Activated CD4-positive, alpha-beta T cell treated with anti-CD3 and anti-CD28 coated beads, Interleukin-2, amount 10 ng/mL, durations not matched to agents 7 days and 5 days (primary cell): Measurements from ENCODE around the gene ACACB. TPM values are rescaled to one million over a fixed set of nuclear protein-coding genes. Genes with fewer than 3 reads are reported as not detected.

Source experiments
- CTCF ChIA-PET: fragments of 350-600 bp; sonication (Branson Sonifier 250); formaldehyde crosslinking; loops from one replicate; lab custom pipeline; 2021; ENCODE audit warnings: antibody characterized with exemption; lab: Charles Lee
- POLR2A ChIA-PET: fragments of 350-600 bp; sonication (Branson Sonifier 250); formaldehyde crosslinking; loops from one replicate; lab custom pipeline; 2021; ENCODE audit warnings: antibody characterized with exemption; lab: Charles Lee
- DNase-seq: peaks from one replicate; pipeline ENCODE4 v3.0.0-alpha.2; 2020
- H3K27ac Mint-ChIP-seq: one replicate; pipeline ENCODE4 v1.8.0; 2021; ENCODE audit warnings: mild to moderate bottlenecking, moderate library complexity, mixed read lengths
- H3K27me3 Mint-ChIP-seq: one replicate; pipeline ENCODE4 v1.8.0; 2021; ENCODE audit warnings: mixed read lengths
- H3K36me3 Mint-ChIP-seq: one replicate; pipeline ENCODE4 v1.8.0; 2021; ENCODE audit warnings: low read depth, mixed read lengths
- H3K4me1 Mint-ChIP-seq: one replicate; pipeline ENCODE4 v1.8.0; 2021; ENCODE audit warnings: mixed read lengths
- H3K4me3 Mint-ChIP-seq: one replicate; pipeline ENCODE4 v1.8.0; 2021; ENCODE audit warnings: mild to moderate bottlenecking, moderate library complexity, mixed read lengths
- H3K9me3 Mint-ChIP-seq: one replicate; pipeline ENCODE4 v1.8.0; 2021; ENCODE audit warnings: mixed read lengths
- total RNA-seq, 2 experiments: library from RNA; stranded (reverse); gene quantifications; one replicate each; pipeline ENCODE4 v1.2.3, GENCODE V29; 2021

Gene ACACB
- total RNA-seq, 2 experiments from 2014 or later, result 10.3 to 13.3 TPM

DNA sequence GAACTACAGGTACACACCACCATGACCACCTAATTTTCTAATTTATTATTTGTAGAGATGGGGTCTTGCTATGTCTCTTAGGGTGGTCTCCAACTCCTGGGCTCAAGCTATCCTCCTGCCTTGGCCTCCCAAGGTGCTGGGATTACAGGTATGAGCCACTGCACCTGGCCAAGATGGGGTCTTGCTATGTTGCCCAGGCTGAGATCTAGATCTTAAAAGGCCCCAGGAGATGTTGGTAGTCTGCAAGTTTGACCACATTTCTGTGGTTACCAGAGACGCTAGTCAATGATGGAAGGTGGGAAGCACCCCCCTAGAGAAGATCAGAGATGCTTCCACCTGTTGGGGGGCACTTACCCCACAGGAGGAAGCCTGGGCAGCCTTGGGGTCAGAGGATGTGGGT lies 158.0 kb downstream of the ACACB start:
- CTCF ChIA-PET, result no interaction called here
- peaks cover 3% of the 10 kb centered on the region for H3K9me3 Mint-ChIP-seq

DNA sequence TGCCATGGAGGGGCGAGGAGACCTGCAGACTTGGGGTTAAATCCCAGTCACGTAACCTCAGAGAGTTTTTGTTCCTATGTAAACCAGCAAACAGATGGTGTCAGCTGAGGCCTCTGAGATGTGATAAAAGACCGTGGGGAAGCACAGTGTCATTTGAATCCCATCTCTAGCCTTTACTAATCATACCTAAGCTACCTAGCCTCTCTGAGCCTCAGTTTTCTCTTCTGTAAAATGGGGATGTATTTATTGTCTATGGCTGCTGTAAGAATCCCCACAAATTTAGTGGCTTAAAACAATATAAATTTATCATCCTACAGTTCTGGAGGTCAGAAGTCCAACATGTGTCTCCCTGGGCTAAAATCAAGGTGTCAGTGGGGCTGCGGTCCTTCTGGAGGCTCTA lies 158.8 kb downstream of the ACACB start:
- no peak for DNase-seq
- ChIA-PET POLR2A (no interaction called here), CTCF (no interaction called here)
- Mint-ChIP-seq H3K36me3 (no peaks in the 10 kb centered on the region), H3K27me3 (peaks cover 3% of the 10 kb centered on the region), H3K4me1 (peaks cover 4% of the 10 kb centered on the region), H3K27ac (no peak overlapping the region), H3K9me3 (peaks cover 3% of the 10 kb centered on the region), H3K4me3 (no peak overlapping the region)

More for the DNA sequence above, 158.0 kb downstream of the ACACB start:
- no peak overlapping the region for H3K4me3 Mint-ChIP-seq
- POLR2A ChIA-PET, result no interaction called here
- peaks cover 3% of the 10 kb centered on the region for H3K27me3 Mint-ChIP-seq
- H3K4me1 Mint-ChIP-seq, result peaks cover 4% of the 10 kb centered on the region
- H3K27ac Mint-ChIP-seq, result no peak overlapping the region
- no peaks in the 10 kb centered on the region for H3K36me3 Mint-ChIP-seq
- no peak for DNase-seq

DNA sequence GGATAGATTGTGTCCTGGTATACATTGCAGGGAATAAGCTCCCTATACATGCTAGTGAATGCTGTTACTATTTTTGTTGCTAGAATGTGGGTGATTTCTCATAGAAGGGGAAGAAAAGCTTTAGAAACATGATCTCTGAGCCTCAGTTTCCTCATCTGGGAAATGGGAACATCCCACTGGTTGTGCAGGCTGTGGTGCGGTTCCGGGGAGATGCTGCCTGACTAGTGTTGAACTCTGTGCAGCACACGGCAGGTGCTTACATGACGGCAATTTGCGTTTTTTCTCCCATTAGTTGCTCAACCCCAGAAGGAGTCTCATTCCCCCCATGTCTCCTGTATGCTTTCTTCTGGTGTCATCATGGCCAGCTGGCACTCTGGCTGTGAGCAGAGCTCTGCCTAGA lies 159.8 kb downstream of the ACACB start:
- CTCF ChIA-PET, result interaction anchor here (1.4 kb wide), 1 partner anchor 13 kb away, joined by 3 read pairs; no protein-coding TSS in a partner anchor
- H3K4me3 Mint-ChIP-seq, result no peak overlapping the region

DNA sequence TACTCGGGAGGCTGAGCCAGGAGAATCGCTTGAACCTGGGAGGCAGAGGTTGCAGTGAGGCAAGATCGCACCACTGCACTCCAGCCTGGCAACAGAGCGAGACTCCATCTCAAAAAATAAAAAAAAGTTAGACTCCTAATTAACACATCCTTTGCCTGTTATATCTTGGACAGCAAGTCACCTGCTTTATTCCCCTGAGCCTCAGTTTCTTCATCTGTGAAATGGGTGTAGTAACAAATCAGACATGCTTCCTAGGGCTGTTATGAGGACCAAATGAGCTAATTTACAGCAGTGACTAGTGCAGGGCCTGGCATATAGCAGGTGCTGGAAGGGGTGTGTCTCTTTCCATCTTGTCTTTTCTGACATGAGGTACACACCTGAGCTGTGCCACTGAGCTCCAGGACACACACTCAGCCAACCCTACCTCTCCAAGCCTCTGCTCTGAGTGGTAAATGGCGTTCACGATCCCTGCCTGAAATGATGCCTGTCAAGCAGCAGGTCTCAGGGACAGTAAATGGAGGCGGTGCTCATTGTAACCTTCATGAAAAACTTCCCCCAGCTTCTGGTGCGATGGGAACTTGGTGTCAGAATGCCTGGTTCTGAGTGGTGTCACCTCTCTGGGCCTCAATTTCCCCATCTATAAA lies 161.0 kb downstream of the ACACB start:
- ChIA-PET CTCF (interaction anchor here (0.6 to 1.4 kb wide), 2 partner anchors 15 to 362 kb away, joined by 3 read pairs; no protein-coding TSS in a partner anchor), POLR2A (no interaction called here)
- H3K27ac Mint-ChIP-seq, result no peak overlapping the region

More for the DNA sequence above, 159.8 kb downstream of the ACACB start:
- no peak overlapping the region for H3K27ac Mint-ChIP-seq
- DNase-seq, result no peak
- H3K4me1 Mint-ChIP-seq, result peaks cover 4% of the 10 kb centered on the region
- H3K9me3 Mint-ChIP-seq, result no peaks in the 10 kb centered on the region
- POLR2A ChIA-PET, result no interaction called here
- H3K27me3 Mint-ChIP-seq, result peaks cover 3% of the 10 kb centered on the region
- no peaks in the 10 kb centered on the region for H3K36me3 Mint-ChIP-seq

DNA sequence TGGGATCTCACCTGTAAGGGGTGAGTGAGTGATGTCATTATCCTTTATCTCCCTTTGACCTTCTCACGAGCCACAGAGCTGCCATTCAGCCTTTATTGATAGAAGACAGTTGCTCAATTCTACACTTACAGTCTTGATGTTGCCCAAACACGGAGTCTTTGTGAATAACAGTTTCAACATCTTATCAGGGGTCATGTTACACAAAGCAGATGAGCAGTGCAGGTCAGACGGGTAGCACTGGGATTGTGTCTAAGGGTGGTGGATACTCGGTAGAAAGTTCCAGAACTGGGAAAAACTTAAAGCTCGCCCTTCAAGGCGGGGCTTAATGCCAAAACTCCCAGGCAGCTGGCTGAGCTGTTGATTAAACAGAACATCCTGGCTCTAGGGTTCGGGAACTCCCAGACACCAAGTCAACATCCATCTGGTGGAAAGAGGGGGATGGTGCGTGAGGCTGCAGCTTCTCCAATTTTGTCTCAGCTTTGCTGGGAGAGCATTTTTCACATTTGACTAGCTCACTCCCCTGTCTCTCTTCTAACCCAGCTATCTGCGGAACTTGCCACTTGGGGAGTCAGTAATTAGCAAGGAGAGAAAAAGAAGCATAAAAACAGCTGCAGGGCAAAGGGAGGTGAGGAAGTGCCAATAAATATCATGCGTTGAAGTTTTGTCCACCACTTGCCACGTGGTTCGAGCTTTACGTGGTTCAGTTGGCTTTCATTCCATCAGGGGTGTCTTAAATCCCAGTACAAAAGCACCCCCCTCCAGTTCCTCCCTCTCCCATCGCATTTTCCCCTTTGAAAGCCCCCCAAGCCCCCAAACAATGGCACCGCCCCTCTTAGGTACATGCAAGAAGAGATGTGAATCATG lies 161.7 kb downstream of the ACACB start:
- Mint-ChIP-seq H3K4me1 (peaks cover 4% of the 10 kb centered on the region), H3K27ac (no peak overlapping the region), H3K9me3 (no peaks in the 10 kb centered on the region), H3K36me3 (no peaks in the 10 kb centered on the region), H3K4me3 (no peak overlapping the region), H3K27me3 (peaks cover 3% of the 10 kb centered on the region)
- ChIA-PET POLR2A (no interaction called here), CTCF (no interaction called here)
- DNase-seq, result no peak

More for the DNA sequence above, 161.0 kb downstream of the ACACB start:
- H3K36me3 Mint-ChIP-seq, result no peaks in the 10 kb centered on the region
- H3K4me3 Mint-ChIP-seq, result no peak overlapping the region
- H3K4me1 Mint-ChIP-seq, result peaks cover 4% of the 10 kb centered on the region
- peaks cover 3% of the 10 kb centered on the region for H3K27me3 Mint-ChIP-seq
- no peaks in the 10 kb centered on the region for H3K9me3 Mint-ChIP-seq
- DNase-seq, result no peak

DNA sequence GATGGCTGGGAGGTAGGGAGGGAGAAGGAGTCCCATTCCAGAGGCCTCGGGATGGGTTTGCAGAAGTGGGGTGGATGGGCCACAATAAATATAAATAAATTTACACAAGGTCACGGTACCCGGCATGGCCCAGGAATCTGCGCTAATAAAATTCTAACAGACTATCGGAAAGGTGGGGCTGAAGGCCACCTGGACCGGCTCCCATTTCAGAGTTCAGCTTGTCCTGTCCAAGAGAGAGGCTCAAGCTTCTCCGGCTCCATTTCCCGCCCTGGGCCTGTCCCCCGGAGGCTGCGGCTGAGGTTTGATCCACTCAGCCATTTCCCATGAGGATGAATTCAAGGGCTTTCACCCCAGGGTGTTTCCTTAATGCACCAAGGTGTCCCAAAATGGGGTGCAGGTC lies 162.5 kb downstream of the ACACB start:
- CTCF ChIA-PET, result no interaction called here
- DNase-seq, result no peak
- Mint-ChIP-seq H3K27ac (no peak overlapping the region), H3K9me3 (no peaks in the 10 kb centered on the region), H3K4me1 (peaks cover 4% of the 10 kb centered on the region), H3K4me3 (no peak overlapping the region), H3K36me3 (no peaks in the 10 kb centered on the region), H3K27me3 (no peaks in the 10 kb centered on the region)
- POLR2A ChIA-PET, result no interaction called here

DNA sequence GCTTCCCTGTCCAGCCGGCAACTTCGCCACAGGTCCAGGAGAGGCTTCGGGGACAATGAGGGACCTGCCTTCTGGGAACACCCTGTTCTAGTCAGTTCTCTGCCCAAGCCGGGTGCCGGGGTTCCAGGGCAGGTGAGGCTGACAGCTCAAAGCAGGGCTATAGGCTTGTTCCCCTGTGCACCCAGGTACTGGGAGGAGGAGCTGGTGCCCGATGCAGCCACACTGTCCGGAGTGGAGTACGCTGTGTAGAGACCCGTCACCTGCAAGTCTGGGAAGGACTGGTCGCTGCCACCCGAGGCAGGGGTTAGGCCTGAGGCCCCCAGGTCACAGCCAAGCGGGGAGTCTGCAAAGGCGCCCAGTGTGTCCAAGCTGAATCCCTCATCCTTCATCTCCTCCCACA lies 163.1 kb downstream of the ACACB start:
- Mint-ChIP-seq H3K27ac (no peak overlapping the region), H3K36me3 (no peaks in the 10 kb centered on the region), H3K27me3 (no peaks in the 10 kb centered on the region), H3K4me3 (no peak overlapping the region), H3K9me3 (no peaks in the 10 kb centered on the region), H3K4me1 (peaks cover 4% of the 10 kb centered on the region)
- POLR2A ChIA-PET, result no interaction called here
- DNase-seq, result no peak
- CTCF ChIA-PET, result interaction anchor here (0.6 kb wide), 1 partner anchor 131 kb away, joined by 3 read pairs; no protein-coding TSS in a partner anchor

DNA sequence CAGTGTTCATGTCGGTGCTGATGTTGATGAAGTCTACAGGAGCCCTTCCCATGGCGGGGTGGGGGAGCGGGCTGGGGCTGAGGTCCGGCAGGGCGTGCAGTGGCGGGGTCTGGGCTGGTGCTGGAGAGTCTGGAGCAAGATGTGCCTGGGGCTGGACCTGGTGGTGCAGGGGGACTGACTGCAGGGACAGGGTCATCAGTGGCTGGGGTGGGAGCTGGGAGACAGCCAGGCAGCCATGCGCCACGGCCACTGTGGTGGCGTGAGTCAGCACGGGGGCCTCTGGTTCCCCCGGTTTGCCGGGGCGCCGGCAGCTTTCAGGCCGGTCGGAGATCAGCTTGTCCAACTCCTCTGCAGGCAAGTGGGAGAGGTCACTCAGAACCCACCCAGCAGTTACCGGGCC lies 165.1 kb downstream of the ACACB start:
- ChIA-PET POLR2A (no interaction called here), CTCF (no interaction called here)
- no peaks in the 10 kb centered on the region for H3K36me3 Mint-ChIP-seq
- H3K27me3 Mint-ChIP-seq, result no peaks in the 10 kb centered on the region
- H3K27ac Mint-ChIP-seq, result no peak overlapping the region
- no peak overlapping the region for H3K4me3 Mint-ChIP-seq
- H3K4me1 Mint-ChIP-seq, result peaks cover 4% of the 10 kb centered on the region
- DNase-seq, result no peak
- no peaks in the 10 kb centered on the region for H3K9me3 Mint-ChIP-seq

DNA sequence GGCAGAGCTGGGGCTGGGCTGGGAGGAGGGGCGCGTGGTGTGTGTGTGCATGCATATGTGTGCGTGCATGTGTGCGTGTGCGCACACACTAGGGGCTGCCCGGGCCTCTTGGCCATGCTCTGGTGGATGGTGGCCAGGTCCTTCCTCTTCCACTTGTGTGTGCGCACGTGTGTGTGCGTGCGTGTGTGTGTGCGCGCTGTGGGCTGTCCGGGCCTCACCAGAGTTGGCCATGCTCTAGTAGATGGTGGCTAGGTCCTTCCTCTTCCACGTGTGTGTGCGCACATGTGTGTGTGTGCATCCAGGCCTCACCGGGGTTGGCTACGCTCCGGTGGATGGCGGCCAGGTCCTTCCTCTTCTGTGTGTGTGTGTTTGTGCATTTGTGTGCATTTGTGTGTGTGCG lies 168.0 kb downstream of the ACACB start:
- no peaks in the 10 kb centered on the region for H3K9me3 Mint-ChIP-seq
- DNase-seq, result no peak
- ChIA-PET POLR2A (no interaction called here), CTCF (no interaction called here)
- no peak overlapping the region for H3K27ac Mint-ChIP-seq
- H3K36me3 Mint-ChIP-seq, result no peaks in the 10 kb centered on the region
- no peaks in the 10 kb centered on the region for H3K4me1 Mint-ChIP-seq
- no peak overlapping the region for H3K4me3 Mint-ChIP-seq
- H3K27me3 Mint-ChIP-seq, result peaks cover 5% of the 10 kb centered on the region

DNA sequence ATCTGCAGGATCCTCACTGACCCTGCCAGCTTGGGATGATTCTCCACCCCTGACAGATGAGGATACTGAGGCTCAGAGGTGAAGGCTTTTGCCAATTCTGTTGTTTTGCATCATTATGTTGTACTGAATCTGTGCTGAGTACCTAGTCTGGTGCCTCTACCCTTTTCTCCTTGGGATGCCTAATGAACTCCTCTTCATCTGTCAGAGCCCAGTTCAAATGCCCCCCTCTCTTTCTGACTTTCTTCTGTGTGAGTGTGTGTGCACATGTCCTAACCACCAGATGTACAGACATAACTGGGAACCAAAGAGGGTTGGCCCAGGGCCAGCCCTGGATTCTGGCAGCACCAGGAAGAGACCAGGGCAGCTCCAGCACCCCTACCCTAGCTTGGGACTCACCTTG lies 169.9 kb downstream of the ACACB start:
- ChIA-PET POLR2A (no interaction called here), CTCF (no interaction called here)
- no peaks in the 10 kb centered on the region for H3K9me3 Mint-ChIP-seq
- H3K27ac Mint-ChIP-seq, result no peak overlapping the region
- no peaks in the 10 kb centered on the region for H3K36me3 Mint-ChIP-seq
- DNase-seq, result no peak
- peaks cover 9% of the 10 kb centered on the region for H3K27me3 Mint-ChIP-seq
- no peaks in the 10 kb centered on the region for H3K4me1 Mint-ChIP-seq
- no peak overlapping the region for H3K4me3 Mint-ChIP-seq

DNA sequence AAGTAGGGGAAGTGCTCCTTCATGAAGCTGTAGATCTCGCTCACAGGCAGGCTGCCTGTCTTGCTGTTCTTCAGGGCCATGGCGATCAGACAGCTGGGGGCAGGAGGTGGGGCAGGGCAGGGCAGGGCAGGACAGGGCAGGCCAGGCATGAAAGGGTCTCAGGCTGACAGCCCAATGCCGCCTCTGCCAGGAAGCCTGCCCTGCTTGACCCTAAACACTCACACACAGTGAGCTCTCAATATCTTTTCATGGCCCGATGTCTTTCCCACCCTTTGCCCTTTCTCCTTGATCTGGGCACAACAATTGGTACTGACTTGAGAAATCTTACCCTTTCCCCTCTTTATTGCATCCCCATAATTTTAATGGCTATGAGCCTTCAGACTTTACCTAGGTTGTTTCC lies 170.3 kb downstream of the ACACB start:
- no peak overlapping the region for H3K4me3 Mint-ChIP-seq
- H3K36me3 Mint-ChIP-seq, result no peaks in the 10 kb centered on the region
- H3K27me3 Mint-ChIP-seq, result peaks cover 13% of the 10 kb centered on the region
- no peak overlapping the region for H3K27ac Mint-ChIP-seq
- H3K9me3 Mint-ChIP-seq, result no peaks in the 10 kb centered on the region
- H3K4me1 Mint-ChIP-seq, result no peaks in the 10 kb centered on the region
- CTCF ChIA-PET, result no interaction called here
- DNase-seq, result no peak
- POLR2A ChIA-PET, result no interaction called here

DNA sequence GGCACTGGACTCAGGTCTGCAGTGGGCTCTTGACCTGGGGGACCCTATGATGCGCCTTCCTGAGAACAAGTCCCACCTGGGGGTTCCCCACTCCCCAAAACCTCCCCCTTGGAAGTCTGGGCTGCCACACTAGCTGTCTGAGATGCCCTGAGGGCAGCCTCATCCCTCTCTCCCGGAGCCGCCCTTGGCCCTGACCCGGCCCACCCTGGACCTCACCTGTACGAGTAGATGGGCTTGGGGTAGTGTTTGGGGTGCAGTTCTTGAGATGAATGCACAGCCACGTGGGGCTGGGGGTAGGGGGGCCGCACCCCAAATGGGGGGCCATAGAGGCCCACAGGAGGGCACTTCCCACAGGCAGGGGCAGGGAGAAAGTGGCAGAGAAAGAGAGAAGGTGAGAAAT lies 170.8 kb downstream of the ACACB start:
- Mint-ChIP-seq H3K27me3 (peaks cover 14% of the 10 kb centered on the region), H3K27ac (no peak overlapping the region), H3K36me3 (no peaks in the 10 kb centered on the region), H3K9me3 (no peaks in the 10 kb centered on the region), H3K4me1 (no peaks in the 10 kb centered on the region), H3K4me3 (no peak overlapping the region)
- ChIA-PET CTCF (no interaction called here), POLR2A (no interaction called here)
- DNase-seq, result no peak

DNA sequence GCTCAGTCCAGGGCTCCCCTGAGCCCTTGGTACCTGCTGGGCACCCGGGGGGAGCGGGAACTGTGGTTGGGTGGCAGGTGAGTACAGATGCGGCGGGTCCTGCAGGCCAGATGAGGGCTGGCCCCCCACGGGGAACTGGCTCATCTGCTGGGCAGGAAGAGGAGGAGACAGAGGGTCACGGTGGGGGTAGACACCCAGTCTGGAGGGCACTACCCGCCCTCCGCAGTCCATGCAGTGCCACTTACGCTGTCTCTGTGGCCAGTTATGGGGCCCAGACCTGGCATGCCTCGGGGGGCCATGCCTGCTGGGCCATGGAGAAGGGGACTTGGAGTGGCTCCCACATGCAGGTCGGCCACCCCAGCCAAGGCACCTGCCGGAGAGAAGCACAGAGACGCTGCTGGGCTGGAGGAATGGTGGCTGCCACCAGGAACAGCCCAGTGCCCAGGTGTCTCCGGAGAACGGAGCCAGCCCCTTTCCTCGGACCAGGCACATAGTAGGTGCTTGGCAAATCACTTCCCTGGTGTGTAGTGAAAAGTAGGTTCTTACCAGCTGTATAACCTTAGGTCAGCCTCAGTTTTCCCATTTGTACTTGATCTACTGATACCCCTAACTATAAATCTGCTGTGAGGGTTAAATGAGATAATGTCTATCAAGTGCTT lies 171.6 kb downstream of the ACACB start:
- no peaks in the 10 kb centered on the region for H3K36me3 Mint-ChIP-seq
- no peak for DNase-seq
- H3K9me3 Mint-ChIP-seq, result no peaks in the 10 kb centered on the region
- no peak overlapping the region for H3K4me3 Mint-ChIP-seq
- H3K4me1 Mint-ChIP-seq, result no peaks in the 10 kb centered on the region
- ChIA-PET POLR2A (no interaction called here), CTCF (no interaction called here)
- H3K27ac Mint-ChIP-seq, result no peak overlapping the region
- peaks cover 19% of the 10 kb centered on the region for H3K27me3 Mint-ChIP-seq
